NB4 (cell line): ENCODE data around the gene ADORA1.

Source experiments
- CTCF ChIP-seq: IDR thresholded peaks from one replicate; pipeline ENCODE4 v1.5.1; 2012; ENCODE audit warnings: low read depth, low read length
- MYC ChIP-seq: IDR thresholded peaks from 2 replicates; pipeline ENCODE4 v1.6.1; 2011; ENCODE audit warnings: low read depth, low read length
- POLR2A ChIP-seq: IDR thresholded peaks from 2 replicates; pipeline ENCODE4 v1.6.1; 2011; ENCODE audit warnings: mild to moderate bottlenecking; ENCODE audit not compliant: insufficient read length; ENCODE audit errors: extremely low read depth
- TF ChIP-seq, protein P1 (sequence below): IDR thresholded peaks from 2 replicates; pipeline ENCODE4 v1.6.1; 2011; ENCODE audit warnings: low read depth, low read length

DNA sequence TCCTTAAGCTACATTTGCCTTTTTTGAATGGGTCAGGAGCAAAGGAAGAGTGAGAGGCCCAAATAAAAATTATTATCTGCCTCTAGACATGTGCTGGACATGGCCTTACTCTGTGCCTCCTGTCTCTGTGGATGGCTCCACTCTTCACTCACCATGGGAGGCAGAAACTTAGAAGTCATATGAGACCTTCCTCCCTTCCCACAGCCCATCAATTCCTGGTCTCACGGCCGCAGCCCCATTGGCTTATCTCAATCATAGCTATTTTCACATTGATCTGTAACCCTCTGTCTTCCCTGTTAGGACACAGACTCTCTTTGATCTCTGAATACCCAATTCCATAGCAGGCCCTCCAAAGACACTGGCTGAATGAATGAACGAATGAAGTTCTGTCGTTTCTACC is 14.2 kb upstream of the ADORA1 start:
- no peak for TF ChIP-seq CTCF
- no peak for TF ChIP-seq POLR2A
- TF ChIP-seq MYC: no peak
- TF ChIP-seq, protein P1, sequence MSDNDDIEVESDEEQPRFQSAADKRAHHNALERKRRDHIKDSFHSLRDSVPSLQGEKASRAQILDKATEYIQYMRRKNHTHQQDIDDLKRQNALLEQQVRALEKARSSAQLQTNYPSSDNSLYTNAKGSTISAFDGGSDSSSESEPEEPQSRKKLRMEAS: no peak
